ENCODE data around the gene UBASH3B.
"Not testable (repeated sequence)": the region's sequence is repeated elsewhere in the genome, so short reads cannot be mapped to it uniquely, and the experiment has no call there.

The UBASH3B gene

GRCh38 chr11:122655527-122656072 is at the start of gene UBASH3B:
UBASH3B (plus strand) TSS chr11:122655722; CDS start chr11:122656050, 328 bp downstream.
- peak; percentile 40 to 61 for DNase-seq (ENCODE audit: low read depth in 2 of 2)

GRCh38 chr11:122607162-122607561 is 48.4 kb upstream of the UBASH3B start:
- DNase-seq (ENCODE audit: low read depth in 2 of 2): not testable (repeated sequence)

GRCh38 chr11:122612123-122612824 is 43.2 kb upstream of the UBASH3B start:
- no peak for DNase-seq (ENCODE audit: low read depth in 2 of 2)

- no peak for DNase-seq (ENCODE audit: low read depth in 2 of 2)
Observed at GRCh38 chr11:122616718-122617117, 38.8 kb upstream of the UBASH3B start.

- no peak for DNase-seq (ENCODE audit: low read depth in 2 of 2)
Observed at GRCh38 chr11:122617297-122617696, 38.2 kb upstream of the UBASH3B start.

GRCh38 chr11:122617926-122618325 is 37.6 kb upstream of the UBASH3B start:
- no peak for DNase-seq (ENCODE audit: low read depth in 2 of 2)

GRCh38 chr11:122618927-122619326 is 36.6 kb upstream of the UBASH3B start:
- DNase-seq (ENCODE audit: low read depth in 2 of 2): no peak

- DNase-seq (ENCODE audit: low read depth in 2 of 2): no peak
Observed at GRCh38 chr11:122619757-122620156, 35.8 kb upstream of the UBASH3B start.

GRCh38 chr11:122625501-122625900 is 30.0 kb upstream of the UBASH3B start:
- DNase-seq (ENCODE audit: low read depth in 2 of 2): not testable (repeated sequence)

GRCh38 chr11:122625976-122626665 is 29.4 kb upstream of the UBASH3B start:
- DNase-seq (ENCODE audit: low read depth in 2 of 2): no peak

- DNase-seq (ENCODE audit: low read depth in 2 of 2): no peak
Observed at GRCh38 chr11:122627745-122628144, 27.8 kb upstream of the UBASH3B start.

GRCh38 chr11:122628810-122629555 is 26.5 kb upstream of the UBASH3B start:
- DNase-seq (ENCODE audit: low read depth in 2 of 2): peak; percentile 50 to 56

GRCh38 chr11:122632181-122632824 is 23.2 kb upstream of the UBASH3B start:
- DNase-seq (ENCODE audit: low read depth in 2 of 2): no peak

- no peak for DNase-seq (ENCODE audit: low read depth in 2 of 2)
Observed at GRCh38 chr11:122633219-122633829, 22.2 kb upstream of the UBASH3B start.

GRCh38 chr11:122634501-122634900 is 21.0 kb upstream of the UBASH3B start:
- DNase-seq (ENCODE audit: low read depth in 2 of 2): no peak

- DNase-seq (ENCODE audit: low read depth in 2 of 2): no peak
Observed at GRCh38 chr11:122637541-122637940, 18.0 kb upstream of the UBASH3B start.

GRCh38 chr11:122642472-122642922 is 13.0 kb upstream of the UBASH3B start:
- no peak for DNase-seq (ENCODE audit: low read depth in 2 of 2)

GRCh38 chr11:122642971-122643370 is 12.6 kb upstream of the UBASH3B start:
- DNase-seq (ENCODE audit: low read depth in 2 of 2): no peak

GRCh38 chr11:122645847-122646246 is 9.7 kb upstream of the UBASH3B start:
- no peak for DNase-seq (ENCODE audit: low read depth in 2 of 2)

GRCh38 chr11:122646549-122647340 is 8.8 kb upstream of the UBASH3B start:
- no peak for DNase-seq (ENCODE audit: low read depth in 2 of 2)
